Nucleus accumbens (tissue), 56 donors: ENCODE results near the gene ARF6.
"Not testable (repeated sequence)": the region's sequence is repeated elsewhere in the genome, so short reads cannot be mapped to it uniquely, and the experiment has no call there.

Experiments used
- DNase-seq, 56 donors: peaks; one replicate each; lab custom pipeline; 2025; lab: John Stamatoyannopoulos, UW

The ARF6 gene

DNA sequence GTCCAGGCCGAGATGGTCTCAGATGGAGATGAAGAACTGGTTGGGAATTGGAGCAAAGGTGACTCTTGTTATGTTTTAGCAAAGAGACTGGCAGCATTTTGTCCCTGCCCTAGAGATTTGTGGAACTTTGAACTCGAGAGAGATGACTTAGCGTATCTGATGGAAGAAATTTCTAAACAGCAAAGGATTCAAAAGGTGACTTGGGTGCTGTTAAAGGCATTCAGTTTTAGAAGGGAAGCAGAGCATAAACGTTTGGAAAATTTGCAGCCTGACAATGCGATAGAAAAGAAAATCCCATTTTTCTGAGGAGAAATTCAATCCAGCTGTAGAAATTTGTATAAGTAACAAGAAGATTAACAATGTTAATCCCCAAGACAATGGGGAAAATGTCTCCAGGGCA lies 44.0 kb downstream of the ARF6 start:
- not testable (repeated sequence) for DNase-seq

DNA sequence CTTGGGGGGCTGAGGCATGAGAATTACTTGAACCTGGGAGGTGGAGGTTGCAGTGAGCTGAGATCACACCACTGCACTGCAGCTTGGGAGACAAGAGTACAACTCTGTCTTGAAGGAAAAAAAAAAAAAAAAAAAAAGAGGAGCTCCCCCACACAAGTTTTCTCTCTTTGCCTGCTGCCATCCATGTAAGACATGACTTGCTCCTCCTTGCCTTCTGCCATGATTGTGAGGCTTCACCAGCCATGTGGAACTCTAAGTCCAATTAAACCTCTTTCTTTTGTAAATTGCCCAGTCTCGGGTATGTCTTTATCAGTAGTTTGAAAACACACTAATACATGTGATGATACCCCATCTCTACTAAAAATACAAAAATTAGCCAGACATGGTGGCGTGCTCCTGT lies 46.3 kb downstream of the ARF6 start:
- DNase-seq, result not testable (repeated sequence)

DNA sequence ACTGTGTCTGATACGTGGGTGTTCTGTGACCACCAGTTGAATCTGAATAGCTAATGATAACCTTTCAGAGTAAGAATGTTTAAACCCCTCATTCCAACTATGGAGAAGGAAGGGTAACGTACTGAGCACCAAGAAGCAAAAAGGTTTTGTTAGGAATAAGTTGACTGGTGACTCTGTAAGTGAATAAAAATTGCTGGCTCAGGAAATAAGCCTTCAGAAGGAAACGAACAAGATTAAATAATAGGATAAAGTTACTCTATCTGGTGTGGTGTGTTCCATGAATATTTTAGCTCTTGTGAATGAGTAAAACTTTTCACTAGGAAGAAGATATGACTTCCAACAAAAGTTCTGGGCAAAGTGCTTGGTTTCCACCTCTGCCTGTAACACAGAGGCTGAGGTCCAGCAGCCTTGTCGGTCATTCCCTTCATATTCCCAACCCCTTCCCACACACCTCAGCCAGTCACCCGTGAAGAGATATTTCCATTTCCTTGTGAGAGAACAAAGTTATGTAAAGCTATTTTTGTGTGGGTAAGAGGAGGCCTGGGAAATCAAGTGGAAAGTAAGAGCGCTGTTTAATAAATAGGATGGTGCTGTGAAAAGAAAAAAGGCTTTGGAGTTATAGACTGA lies 47.1 kb downstream of the ARF6 start:
- no peak for DNase-seq

DNA sequence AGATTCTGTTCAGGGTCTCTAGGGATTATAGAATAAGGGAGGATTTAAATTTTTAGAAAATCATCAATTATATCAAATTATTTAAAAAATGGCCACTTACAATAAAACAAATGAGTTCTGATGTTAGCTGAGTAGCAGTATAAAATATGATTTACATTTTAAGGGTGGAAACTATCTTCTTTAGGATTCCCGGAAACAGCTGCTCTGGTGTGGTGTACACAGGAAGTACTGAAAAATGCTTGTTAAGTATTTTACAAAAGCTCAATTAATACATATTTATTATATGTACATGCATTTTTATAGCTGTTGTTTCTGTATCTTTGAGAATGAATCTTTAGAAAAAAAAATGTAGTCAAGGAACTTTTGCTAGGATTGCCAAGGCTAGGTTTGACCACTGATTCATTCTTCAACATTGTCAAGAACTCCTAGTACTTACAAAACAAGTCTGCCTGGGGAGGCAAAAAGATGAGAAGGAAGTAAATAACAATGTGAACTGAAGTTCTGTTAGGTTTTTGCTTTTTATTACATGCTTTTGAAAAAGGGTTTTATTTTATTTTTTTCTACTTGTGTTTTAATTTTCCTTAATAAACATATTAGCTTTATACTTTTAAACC lies 48.0 kb downstream of the ARF6 start:
- DNase-seq, result no peak

DNA sequence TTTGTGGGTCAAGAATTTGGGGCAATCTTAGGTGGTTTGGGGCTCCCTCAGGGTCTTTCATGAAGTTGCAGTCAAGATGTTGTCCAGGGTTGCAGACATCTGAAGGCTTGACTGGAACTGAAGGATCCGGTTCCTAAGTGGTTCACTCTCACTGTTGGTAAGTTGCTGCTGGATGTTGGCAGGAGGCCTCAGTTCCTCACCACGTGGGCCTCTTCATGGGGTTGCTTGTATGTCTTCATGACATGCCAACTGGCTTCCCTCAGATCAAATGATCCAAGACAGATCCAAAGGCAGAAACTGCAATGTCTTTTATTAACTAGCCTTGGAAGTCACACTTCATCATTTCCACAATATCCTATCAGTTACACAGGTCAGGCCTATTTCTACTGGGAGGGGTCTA lies 49.2 kb downstream of the ARF6 start:
- no peak for DNase-seq

DNA sequence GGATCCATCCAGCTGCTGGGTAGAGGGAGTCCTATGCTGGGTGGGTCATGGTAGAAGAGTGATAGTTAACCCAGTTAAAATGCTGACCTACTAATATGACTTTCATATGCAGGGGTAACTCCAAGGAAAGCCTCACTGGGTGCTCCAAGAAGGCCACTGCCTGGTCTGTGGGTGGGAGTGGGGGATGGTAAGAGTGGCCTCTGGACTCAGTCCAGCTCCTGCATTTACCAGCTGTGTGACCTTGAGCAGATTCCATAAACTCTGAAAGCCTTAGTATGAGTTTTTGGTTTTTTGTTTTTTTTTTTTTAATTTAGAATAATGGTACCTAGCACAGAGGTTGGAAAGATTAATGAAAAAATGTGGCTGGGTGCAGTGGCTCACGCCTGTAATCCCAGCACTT lies 51.6 kb downstream of the ARF6 start:
- DNase-seq, result no peak

DNA sequence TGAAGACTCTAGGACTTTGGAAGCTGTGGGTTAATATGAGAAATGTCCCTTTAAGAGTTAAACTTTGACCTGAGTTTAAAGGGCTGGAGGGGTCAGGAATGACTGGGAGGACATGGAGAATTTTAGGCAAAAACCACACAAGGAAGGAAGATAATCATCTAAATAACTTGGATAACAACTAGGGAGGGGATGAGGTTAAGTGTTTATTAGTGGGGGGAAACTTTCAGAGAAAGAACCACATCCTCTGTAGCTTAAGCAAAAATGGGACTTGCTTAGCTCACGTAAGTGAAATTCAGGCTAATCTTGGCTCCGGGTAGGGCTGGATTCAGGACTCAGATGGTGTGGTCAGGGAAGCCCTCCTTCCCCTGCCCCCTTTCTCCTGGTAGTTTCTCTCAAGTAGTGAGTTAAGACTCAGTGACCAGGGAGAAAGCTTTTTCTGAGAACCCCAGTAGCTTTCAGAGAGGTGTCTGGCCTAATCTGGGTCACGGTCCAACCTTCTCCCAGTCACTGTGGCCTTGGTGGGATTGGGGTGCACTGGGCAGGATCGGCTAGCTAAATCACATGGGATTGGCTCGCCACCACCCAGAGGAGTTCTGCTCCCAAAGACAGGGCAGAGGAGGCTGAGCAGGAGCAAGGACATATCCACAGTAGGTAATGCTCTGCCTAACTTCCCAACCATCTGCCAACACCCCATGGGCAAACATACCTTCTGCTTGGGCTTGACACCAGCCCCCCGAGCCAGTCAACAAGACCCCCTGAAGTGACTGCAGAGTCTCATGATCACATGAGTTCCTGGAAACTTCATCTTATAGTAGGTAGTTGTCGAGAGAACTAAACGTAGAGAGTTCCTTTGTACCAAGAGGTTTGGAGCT lies 52.8 kb downstream of the ARF6 start:
- no peak for DNase-seq
